HEK293 (cell line): Measurements from ENCODE around the gene C11orf71.

Experiments
- ATF2 ChIP-seq: fragments of 450-650 bp; formaldehyde crosslinking; IDR thresholded peaks from 2 replicates; pipeline ENCODE4 v1.5.1; 2016; ENCODE audit warnings: missing biosample characterization, missing genetic modification characterization, low read depth
- GLI4 ChIP-seq: fragments of 450-650 bp; formaldehyde crosslinking; IDR thresholded peaks from 2 replicates; pipeline ENCODE4 v1.5.1; 2016; ENCODE audit warnings: missing biosample characterization, missing genetic modification characterization
- GLIS2 ChIP-seq: fragments of 450-650 bp; formaldehyde crosslinking; IDR thresholded peaks from 2 replicates; pipeline ENCODE4 v1.5.1; 2016; ENCODE audit warnings: missing biosample characterization, missing genetic modification characterization
- KLF1 ChIP-seq: fragments of 450-650 bp; formaldehyde crosslinking; IDR thresholded peaks from 2 replicates; pipeline ENCODE4 v1.5.1; 2016; ENCODE audit warnings: missing biosample characterization, missing genetic modification characterization
- KLF10 ChIP-seq: fragments of 450-650 bp; IDR thresholded peaks from 2 replicates; pipeline ENCODE4 v1.5.1; 2018; ENCODE audit warnings: missing biosample characterization, mild to moderate bottlenecking, missing genetic modification characterization
- KLF9 ChIP-seq: fragments of 450-650 bp; formaldehyde crosslinking; IDR thresholded peaks from 2 replicates; pipeline ENCODE4 v1.5.1; 2016; ENCODE audit warnings: missing biosample characterization, missing genetic modification characterization, low read depth
- MYNN ChIP-seq: fragments of 450-650 bp; formaldehyde crosslinking; IDR thresholded peaks from 2 replicates; pipeline ENCODE4 v1.5.1; 2016; ENCODE audit warnings: missing biosample characterization, missing genetic modification characterization, borderline replicate concordance
- OVOL3 ChIP-seq: fragments of 450-650 bp; formaldehyde crosslinking; IDR thresholded peaks from 2 replicates; pipeline ENCODE4 v1.5.1; 2016; ENCODE audit warnings: missing biosample characterization, missing genetic modification characterization
- PRDM1 ChIP-seq: fragments of 450-650 bp; formaldehyde crosslinking; IDR thresholded peaks from 2 replicates; pipeline ENCODE4; 2016; ENCODE audit warnings: missing biosample characterization, missing genetic modification characterization
- TRIM28 ChIP-seq: IDR thresholded peaks from 2 replicates; pipeline ENCODE4 v1.6.1; 2011; ENCODE audit warnings: low read length, control low read depth, borderline replicate concordance
- ZBTB17 ChIP-seq: fragments of 450-650 bp; formaldehyde crosslinking; IDR thresholded peaks from 2 replicates; pipeline ENCODE4 v1.5.1; 2016; ENCODE audit warnings: missing biosample characterization, missing genetic modification characterization
- ZBTB48 ChIP-seq: fragments of 450-650 bp; formaldehyde crosslinking; IDR thresholded peaks from 2 replicates; pipeline ENCODE4 v1.5.1; 2016; ENCODE audit warnings: missing biosample characterization, missing genetic modification characterization
- ZBTB7A ChIP-seq: fragments of 450-650 bp; formaldehyde crosslinking; IDR thresholded peaks from 2 replicates; pipeline ENCODE4 v1.5.1; 2016; ENCODE audit warnings: low read depth, missing biosample characterization, missing genetic modification characterization
- ZFP3 ChIP-seq: fragments of 450-650 bp; formaldehyde crosslinking; IDR thresholded peaks from 2 replicates; pipeline ENCODE4 v1.5.1; 2016; ENCODE audit warnings: low read depth, missing biosample characterization, missing genetic modification characterization
- ZNF16 ChIP-seq: fragments of 450-650 bp; formaldehyde crosslinking; IDR thresholded peaks from 2 replicates; pipeline ENCODE4 v1.5.1; 2016; ENCODE audit warnings: low read depth, missing biosample characterization, missing genetic modification characterization
- ZNF18 ChIP-seq: fragments of 450-650 bp; formaldehyde crosslinking; IDR thresholded peaks from 2 replicates; pipeline ENCODE4 v1.5.1; 2016; ENCODE audit warnings: missing biosample characterization, missing genetic modification characterization
- ZNF184 ChIP-seq: fragments of 450-650 bp; IDR thresholded peaks from 2 replicates; pipeline ENCODE4 v1.5.1; 2018; ENCODE audit warnings: missing biosample characterization, mild to moderate bottlenecking, missing genetic modification characterization
- ZNF2 ChIP-seq: fragments of 450-650 bp; formaldehyde crosslinking; IDR thresholded peaks from 2 replicates; pipeline ENCODE4 v1.5.1; 2016; ENCODE audit warnings: missing biosample characterization, missing genetic modification characterization
- ZNF239 ChIP-seq: fragments of 450-650 bp; formaldehyde crosslinking; IDR thresholded peaks from 2 replicates; pipeline ENCODE4 v1.5.1; 2016; ENCODE audit warnings: missing biosample characterization, missing genetic modification characterization
- ZNF292 ChIP-seq: fragments of 450-650 bp; formaldehyde crosslinking; IDR thresholded peaks from 2 replicates; pipeline ENCODE4 v1.5.1; 2016; ENCODE audit warnings: low read depth, missing biosample characterization, missing genetic modification characterization, borderline replicate concordance
- ZNF311 ChIP-seq: fragments of 450-650 bp; formaldehyde crosslinking; IDR thresholded peaks from 2 replicates; pipeline ENCODE4 v1.5.1; 2017; ENCODE audit warnings: missing biosample characterization, missing genetic modification characterization, borderline replicate concordance
- ZNF521 ChIP-seq: fragments of 450-650 bp; formaldehyde crosslinking; IDR thresholded peaks from 2 replicates; pipeline ENCODE4 v1.5.1; 2017; ENCODE audit warnings: missing biosample characterization, mild to moderate bottlenecking, missing genetic modification characterization
- ZNF530 ChIP-seq: fragments of 450-650 bp; formaldehyde crosslinking; IDR thresholded peaks from 2 replicates; pipeline ENCODE4 v1.5.1; 2016; ENCODE audit warnings: low read depth, missing biosample characterization, missing genetic modification characterization
- ZNF561 ChIP-seq: fragments of 450-650 bp; IDR thresholded peaks from 2 replicates; pipeline ENCODE4 v1.5.1; 2018; ENCODE audit warnings: missing biosample characterization, missing genetic modification characterization, borderline replicate concordance
- ZNF580 ChIP-seq: fragments of 450-650 bp; formaldehyde crosslinking; IDR thresholded peaks from 2 replicates; pipeline ENCODE4 v1.5.1; 2016; ENCODE audit warnings: missing biosample characterization, missing genetic modification characterization
- ZNF629 ChIP-seq: fragments of 450-650 bp; formaldehyde crosslinking; IDR thresholded peaks from 2 replicates; pipeline ENCODE4 v1.5.1; 2017; ENCODE audit warnings: missing biosample characterization, missing genetic modification characterization
- ZNF670 ChIP-seq: fragments of 450-650 bp; formaldehyde crosslinking; IDR thresholded peaks from 2 replicates; pipeline ENCODE4 v1.5.1; 2016; ENCODE audit warnings: missing biosample characterization, missing genetic modification characterization, low read depth
- ZNF692 ChIP-seq: fragments of 450-650 bp; formaldehyde crosslinking; IDR thresholded peaks from 2 replicates; pipeline ENCODE4 v1.5.1; 2016; ENCODE audit warnings: missing biosample characterization, missing genetic modification characterization
- ZNF707 ChIP-seq: fragments of 450-650 bp; formaldehyde crosslinking; IDR thresholded peaks from 2 replicates; pipeline ENCODE4 v1.5.1; 2016; ENCODE audit warnings: missing biosample characterization, missing genetic modification characterization
- ZNF76 ChIP-seq: fragments of 450-650 bp; formaldehyde crosslinking; IDR thresholded peaks from 2 replicates; pipeline ENCODE4; 2016; ENCODE audit warnings: low read depth, missing biosample characterization, missing genetic modification characterization, borderline replicate concordance
- TF ChIP-seq, protein P1 (sequence below): fragments of 450-650 bp; formaldehyde crosslinking; IDR thresholded peaks from 2 replicates; pipeline ENCODE4 v1.5.1; 2016; ENCODE audit warnings: missing biosample characterization, missing genetic modification characterization, borderline replicate concordance

The C11orf71 gene

DNA sequence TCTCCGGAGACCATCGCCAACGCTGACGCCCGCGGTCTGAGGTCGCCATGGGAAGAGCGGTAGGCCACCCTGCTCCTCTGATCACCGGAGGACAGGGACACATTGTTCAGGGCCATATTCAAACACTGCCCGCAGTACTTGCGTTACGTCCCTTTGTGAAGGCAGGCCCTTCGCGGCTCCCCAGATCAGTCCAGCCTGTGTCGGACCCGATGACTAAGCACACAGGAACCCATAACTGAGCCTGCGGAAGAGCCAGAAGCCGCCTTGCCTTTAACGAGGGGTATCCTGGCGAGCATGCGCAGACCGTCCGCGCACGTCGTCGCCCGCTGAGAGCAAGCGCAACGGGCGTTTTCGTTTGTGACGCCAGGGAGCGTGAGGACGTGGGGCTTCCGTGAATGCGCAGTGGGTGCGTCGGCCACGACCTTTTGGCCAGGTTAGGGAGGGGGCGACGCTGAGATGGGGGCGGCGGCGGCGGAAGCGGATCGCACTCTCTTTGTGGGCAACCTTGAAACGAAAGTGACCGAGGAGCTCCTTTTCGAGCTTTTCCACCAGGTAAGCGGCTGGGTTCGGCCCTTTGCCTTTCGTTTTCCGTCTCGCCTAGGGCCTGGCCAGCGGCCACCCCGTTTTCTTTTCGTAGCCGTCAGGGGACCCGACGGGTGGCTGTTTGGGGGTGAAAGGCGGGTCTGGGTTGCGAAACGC lies at the start of gene C11orf71, which contains the start of gene RBM7 (continued):
- TF ChIP-seq ZNF561 (tag by site-specific recombination) (peak; percentile 59; the same call in 1 of the 2 replicates), GLI4 (tag by site-specific recombination) (peak; percentile 61; the same call in 1 of the 2 replicates), ZNF184 (tag by site-specific recombination) (no peak), ZNF239 (tag by site-specific recombination) (no peak), MYNN (tag by site-specific recombination) (no peak), ZNF16 (no peak), ZBTB17 (peak; percentile 84), ZNF629 (tag by site-specific recombination) (peak; percentile 90), ZNF670 (tag by site-specific recombination) (no peak), ZFP3 (tag by site-specific recombination) (no peak), ZNF521 (tag by site-specific recombination) (no peak), ZNF530 (tag by site-specific recombination) (no peak), ZNF311 (no peak), ATF2 (tag by site-specific recombination) (no peak), TRIM28 (peak; percentile 82; the same call in 1 of the 2 replicates), ZNF76 (tag by site-specific recombination) (no peak), ZNF707 (tag by site-specific recombination) (no peak), OVOL3 (tag by site-specific recombination) (no peak), ZNF580 (tag by site-specific recombination) (no peak), ZNF292 (tag by site-specific recombination) (no peak), KLF1 (peak; percentile 56), PRDM1 (tag by site-specific recombination) (peak; percentile 90), ZNF2 (tag by site-specific recombination) (peak; percentile 89), GLIS2 (tag by site-specific recombination) (peak; percentile 70; the same call in 1 of the 2 replicates), KLF9 (tag by site-specific recombination) (no peak), ZNF692 (tag by site-specific recombination) (peak; percentile 56; the same call in 1 of the 2 replicates), ZBTB48 (tag by site-specific recombination) (peak; percentile 82), KLF10 (tag by site-specific recombination) (no peak), ZNF18 (tag by site-specific recombination) (no peak), ZBTB7A (peak; percentile 27; the same call in 1 of the 2 replicates)
- TF ChIP-seq, protein P1, sequence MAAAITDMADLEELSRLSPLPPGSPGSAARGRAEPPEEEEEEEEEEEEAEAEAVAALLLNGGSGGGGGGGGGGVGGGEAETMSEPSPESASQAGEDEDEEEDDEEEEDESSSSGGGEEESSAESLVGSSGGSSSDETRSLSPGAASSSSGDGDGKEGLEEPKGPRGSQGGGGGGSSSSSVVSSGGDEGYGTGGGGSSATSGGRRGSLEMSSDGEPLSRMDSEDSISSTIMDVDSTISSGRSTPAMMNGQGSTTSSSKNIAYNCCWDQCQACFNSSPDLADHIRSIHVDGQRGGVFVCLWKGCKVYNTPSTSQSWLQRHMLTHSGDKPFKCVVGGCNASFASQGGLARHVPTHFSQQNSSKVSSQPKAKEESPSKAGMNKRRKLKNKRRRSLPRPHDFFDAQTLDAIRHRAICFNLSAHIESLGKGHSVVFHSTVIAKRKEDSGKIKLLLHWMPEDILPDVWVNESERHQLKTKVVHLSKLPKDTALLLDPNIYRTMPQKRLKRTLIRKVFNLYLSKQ (tag by site-specific recombination) = no peak
